HepG2 (cell line): Measurements from ENCODE around the gene RNF125. TPM values are rescaled to one million over a fixed set of nuclear protein-coding genes. Genes with fewer than 3 reads are reported as not detected.
A peak's percentile ranks its signal among the peaks of the same experiment; 100 is the strongest.

Experiments
- ATAC-seq: fragments of 200-7000 bp; cut with Tn5 transposase; 3 replicates; pipeline ENCODE4 v1.9.1; 2020; ENCODE audit warnings: mild to moderate bottlenecking, moderate library complexity
- BruUV-seq: library from RNA; stranded (reverse); fragments of 400-500 nt; replicated peaks from 2 replicates; lab custom pipeline; 2021; lab: Mats Ljungman, UMichigan
- CTCF ChIA-PET: fragments of 300-600 bp; formaldehyde crosslinking; extraction: SDS; loops from one replicate; lab custom pipeline; 2021; ENCODE audit warnings: low total read pairs, inconsistent platforms, low intra/inter-chr PET ratio; lab: Yijun Ruan, JAX
- POLR2A ChIA-PET: fragments of 350-600 bp; sonication (Branson Sonifier 250); formaldehyde crosslinking; loops from one replicate; lab custom pipeline; 2020; ENCODE audit warnings: antibody characterized with exemption, inconsistent platforms; lab: Yijun Ruan, JAX
- DNase-seq: peaks from one replicate; pipeline ENCODE4 v3.0.0-alpha.2; 2015; ENCODE audit warnings: low spot score
- FAIRE-seq: peaks from 3 replicates; lab custom pipeline; 2011; peaks lifted over from hg19 to GRCh38; lab: Jason Lieb, UNC
- H2AFZ ChIP-seq: one replicate; pipeline ENCODE4 v1.6.1; 2011; ENCODE audit warnings: low read length, inconsistent platforms
- H3K27ac ChIP-seq: fragments of 300-600 bp; 3 replicates; pipeline ENCODE4 v1.8.0; 2011; ENCODE audit warnings: mixed run types, mild to moderate bottlenecking, mixed read lengths, low read length, inconsistent platforms; ENCODE audit not compliant: insufficient read depth; ENCODE audit errors: extremely low read length
- H3K27me3 ChIP-seq, 2 experiments: fragments of 200-600 bp in 1 of 2; 2 replicates in 1 of 2; 3 replicates in 1 of 2; pipeline versions ENCODE4 v1.6.0 to v1.8.0; 2011; ENCODE audit warnings: low read length in 2 of 2, mild to moderate bottlenecking in 2 of 2, moderate library complexity in 2 of 2, inconsistent platforms in 1 of 2; ENCODE audit not compliant: insufficient read depth in 2 of 2, control insufficient read depth in 1 of 2
- H3K36me3 ChIP-seq, 2 experiments: fragments of 200-600 bp in 1 of 2; replicated peaks in 1 of 2; 2 replicates in 1 of 2; 3 replicates in 1 of 2; pipeline versions ENCODE4 v1.5.1 to v1.8.0; 2011; ENCODE audit warnings: low read length in 2 of 2, inconsistent platforms in 1 of 2; ENCODE audit not compliant: insufficient read depth in 2 of 2, control insufficient read depth in 1 of 2
- H3K4me1 ChIP-seq: 2 replicates; pipeline ENCODE4 v1.5.1; 2012; ENCODE audit warnings: low read length, inconsistent platforms; ENCODE audit not compliant: insufficient read depth
- H3K4me2 ChIP-seq: 2 replicates; pipeline ENCODE4 v1.6.0; 2011; ENCODE audit warnings: low read depth, low read length, inconsistent platforms
- H3K4me3 ChIP-seq, 3 experiments: fragments of 200-600 bp in 1 of 3; sonication (generic), shearing (Covaris generic) in 1 of 3; replicated peaks in 1 of 3; 2 replicates each; pipeline ENCODE4 v1.5.1; 2011 to 2016; ENCODE audit warnings: low read length in 3 of 3, inconsistent platforms in 2 of 3, low read depth in 2 of 3, mild to moderate bottlenecking in 2 of 3, control low read depth in 1 of 3, mixed read lengths in 1 of 3; ENCODE audit not compliant: insufficient read depth in 1 of 3
- H3K79me2 ChIP-seq: one replicate; pipeline ENCODE4 v1.6.1; 2011; ENCODE audit warnings: low read length, inconsistent platforms; ENCODE audit not compliant: insufficient read depth
- H3K9ac ChIP-seq: 2 replicates; pipeline ENCODE4 v1.6.0; 2011; ENCODE audit warnings: mild to moderate bottlenecking, low read depth, low read length, inconsistent platforms; ENCODE audit not compliant: insufficient read depth
- H3K9me3 ChIP-seq: 2 replicates; pipeline ENCODE4 v1.5.1; 2012; ENCODE audit warnings: mild to moderate bottlenecking, low read length
- H4K20me1 ChIP-seq: 2 replicates; pipeline ENCODE4 v1.6.0; 2011; ENCODE audit warnings: inconsistent platforms, mild to moderate bottlenecking, low read length, moderate library complexity; ENCODE audit not compliant: insufficient read depth
- ATM ChIP-seq: fragments of 450-650 bp; IDR thresholded peaks from 2 replicates; pipeline ENCODE4 v1.7.1; 2017; ENCODE audit warnings: mild to moderate bottlenecking, borderline replicate concordance
- GZF1 ChIP-seq: sonication (generic); formaldehyde crosslinking; IDR thresholded peaks from 2 replicates; pipeline ENCODE4 v1.5.1; 2020; ENCODE audit warnings: mild to moderate bottlenecking, missing genetic modification reagents
- HCFC1 ChIP-seq: fragments of 150-350 bp; IDR thresholded peaks from 2 replicates; pipeline ENCODE4 v1.6.1; 2014; ENCODE audit warnings: low read depth, low read length
- HNF4A ChIP-seq: sonication (generic); formaldehyde crosslinking; IDR thresholded peaks from 2 replicates; pipeline ENCODE4 v1.4.0; 2020; ENCODE audit warnings: missing genetic modification reagents
- HNF4G ChIP-seq, 2 experiments: sonication (generic) in 1 of 2; formaldehyde crosslinking in 1 of 2; IDR thresholded peaks; 2 replicates each; pipeline versions ENCODE4 v1.4.0 to v1.6.1; 2011 to 2020; ENCODE audit warnings: borderline replicate concordance in 2 of 2, low read depth in 2 of 2, mild to moderate bottlenecking in 2 of 2, low read length in 1 of 2, missing genetic modification reagents in 1 of 2, moderate library complexity in 1 of 2
- KMT2A ChIP-seq: sonication (generic); formaldehyde crosslinking; IDR thresholded peaks from 2 replicates; pipeline ENCODE4 v1.4.0; 2020; ENCODE audit warnings: missing genetic modification reagents
- MIER2 ChIP-seq: IDR thresholded peaks from 2 replicates; pipeline ENCODE4 v1.6.1; 2016; ENCODE audit warnings: missing biosample characterization, missing genetic modification reagents
- PAWR ChIP-seq: sonication (generic); formaldehyde crosslinking; IDR thresholded peaks from 2 replicates; pipeline ENCODE4 v1.4.0; 2020; ENCODE audit warnings: missing genetic modification reagents, mild to moderate bottlenecking, borderline replicate concordance
- PHF5A ChIP-seq: IDR thresholded peaks from one replicate; pipeline ENCODE4 v1.6.1; 2018; ENCODE audit warnings: low read depth, missing genetic modification reagents; ENCODE audit not compliant: unreplicated experiment
- RFX3 ChIP-seq: IDR thresholded peaks from 2 replicates; pipeline ENCODE4 v1.6.1; 2016; ENCODE audit warnings: missing biosample characterization, missing genetic modification reagents
- SAFB2 ChIP-seq: sonication (generic); formaldehyde crosslinking; IDR thresholded peaks from 2 replicates; pipeline ENCODE4 v1.5.1; 2020; ENCODE audit warnings: missing genetic modification reagents, low read depth, mild to moderate bottlenecking, borderline replicate concordance
- TBX3 ChIP-seq: fragments of 450-650 bp; IDR thresholded peaks from 2 replicates; pipeline ENCODE4 v1.6.1; 2017; ENCODE audit warnings: antibody characterized with exemption, mild to moderate bottlenecking, inconsistent platforms, borderline replicate concordance
- ZNF12 ChIP-seq: sonication (generic); formaldehyde crosslinking; IDR thresholded peaks from 2 replicates; pipeline ENCODE4 v1.5.0; 2020; ENCODE audit warnings: missing genetic modification reagents
- ZNF124 ChIP-seq: sonication (generic); formaldehyde crosslinking; IDR thresholded peaks from 2 replicates; pipeline ENCODE4 v1.4.0; 2020; ENCODE audit warnings: missing genetic modification reagents
- WGBS: methylation state at CpG from one replicate; pipeline ENCODE4 v1.1.6; 2017; ENCODE audit warnings: low lambda C conversion rate; 5-methylcytosine and 5-hydroxymethylcytosine counted together
- in situ Hi-C: cut with HindIII; loops from 2 replicates; pipeline ENCODE4 v1.10.0; 2017; ENCODE audit warnings: low pct_unique_long_range_greater_than_20kb; ENCODE audit not compliant: extremely low pct_ligation_motif_present
- intact Hi-C: fragments of 100-400 bp; cut with micrococcal nuclease; formaldehyde crosslinking; loops from one replicate; pipeline ENCODE4 v1.10.0; 2022; ENCODE audit not compliant: unreplicated experiment
- polyA plus RNA-seq, 8 experiments: library from polyadenylated mRNA; depleted of rRNA in 3 of 8; stranded (reverse) in 7 of 8; unstranded in 1 of 8; fragments of >200 nt; fragmentation: Illumina TruSeq in 4 of 8; extraction: Trizol in 4 of 8; gene quantifications; 2 replicates each; pipeline versions ENCODE4 v1.2.1 to v1.2.3, GENCODE V29; 2011 to 2016; ENCODE audit warnings: low read depth in 4 of 8, missing spikeins in 1 of 8, mixed read lengths in 1 of 8; ENCODE audit not compliant: insufficient read depth in 1 of 8
- total RNA-seq, 5 experiments: library from RNA; depleted of rRNA; stranded (reverse); fragments of >200 nt; fragmentation: Illumina TruSeq; extraction: Trizol; gene quantifications; 2 replicates each; pipeline ENCODE4 v1.2.3, GENCODE V29; 2016; ENCODE audit warnings: low read depth in 1 of 5
- TF ChIP-seq, protein P1 (sequence below): sonication (generic); formaldehyde crosslinking; IDR thresholded peaks from 2 replicates; pipeline ENCODE4 v1.4.0; 2020; ENCODE audit warnings: mild to moderate bottlenecking, missing genetic modification reagents
- TF ChIP-seq, protein P2 (sequence below): sonication (generic); formaldehyde crosslinking; IDR thresholded peaks from 2 replicates; pipeline ENCODE4 v1.4.0; 2020; ENCODE audit warnings: missing genetic modification reagents
- TF ChIP-seq, protein P3 (sequence below): IDR thresholded peaks from 2 replicates; pipeline ENCODE4 v1.6.1; 2016; ENCODE audit warnings: low read depth, control low read depth

The RNF125 gene
- total and polyA plus RNA-seq, 2 of the 13 experiments (the other 11 are each of a cell fraction or from before 2014, with no cell fraction given), result 0.58 to 1.8 TPM

DNA sequence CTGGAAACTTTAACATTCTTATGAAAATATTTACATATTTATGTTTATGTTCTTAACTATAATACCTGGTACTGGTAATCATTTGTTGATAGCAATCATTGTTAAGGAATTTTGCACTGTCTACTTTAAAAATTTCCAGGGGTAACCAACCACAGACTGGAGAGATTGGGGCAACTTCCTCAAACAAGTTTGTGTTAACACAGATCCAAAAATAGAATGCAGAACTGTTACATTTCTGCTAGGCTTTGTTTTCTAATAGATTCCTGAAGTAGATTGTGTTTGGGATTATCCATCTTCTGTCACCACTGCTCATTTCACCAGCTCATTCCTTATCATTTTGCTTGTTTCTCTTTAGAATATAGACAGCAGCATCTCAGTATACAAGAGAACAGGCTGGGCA lies 23.7 kb downstream of the RNF125 start:
- H3K27ac ChIP-seq, result no peak overlapping the region
- BruUV-seq, result no TSS peak
- in situ Hi-C loops (no loop called here), intact Hi-C loops (no loop called here)
- TF ChIP-seq ZNF124 (no peak), ZNF12 (CRISPR knock-in tag) (no peak), KMT2A (no peak), GZF1 (CRISPR knock-in tag) (no peak), ATM (no peak), HCFC1 (no peak)
- TF ChIP-seq, protein P1, sequence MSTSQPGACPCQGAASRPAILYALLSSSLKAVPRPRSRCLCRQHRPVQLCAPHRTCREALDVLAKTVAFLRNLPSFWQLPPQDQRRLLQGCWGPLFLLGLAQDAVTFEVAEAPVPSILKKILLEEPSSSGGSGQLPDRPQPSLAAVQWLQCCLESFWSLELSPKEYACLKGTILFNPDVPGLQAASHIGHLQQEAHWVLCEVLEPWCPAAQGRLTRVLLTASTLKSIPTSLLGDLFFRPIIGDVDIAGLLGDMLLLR (CRISPR knock-in tag), result no peak
- FAIRE-seq (no peak), DNase-seq (no peak), ATAC-seq (no peak)
- H3K36me3 ChIP-seq, result no peaks in the 10 kb centered on the region
- no peak overlapping the region for H3K9ac ChIP-seq
- no peak overlapping the region for H3K4me2 ChIP-seq
- POLR2A ChIA-PET, result no interaction called here
- H3K27me3 ChIP-seq, result no peaks in the 10 kb centered on the region
- no peaks in the 10 kb centered on the region for H3K4me1 ChIP-seq
- H4K20me1 ChIP-seq, result no peaks in the 10 kb centered on the region
- CTCF ChIA-PET, result no interaction called here
- H2AFZ ChIP-seq, result no peak overlapping the region
- H3K9me3 ChIP-seq, result no peaks in the 10 kb centered on the region
- H3K4me3 ChIP-seq, result no peak overlapping the region
- H3K79me2 ChIP-seq, result no peaks in the 10 kb centered on the region

DNA sequence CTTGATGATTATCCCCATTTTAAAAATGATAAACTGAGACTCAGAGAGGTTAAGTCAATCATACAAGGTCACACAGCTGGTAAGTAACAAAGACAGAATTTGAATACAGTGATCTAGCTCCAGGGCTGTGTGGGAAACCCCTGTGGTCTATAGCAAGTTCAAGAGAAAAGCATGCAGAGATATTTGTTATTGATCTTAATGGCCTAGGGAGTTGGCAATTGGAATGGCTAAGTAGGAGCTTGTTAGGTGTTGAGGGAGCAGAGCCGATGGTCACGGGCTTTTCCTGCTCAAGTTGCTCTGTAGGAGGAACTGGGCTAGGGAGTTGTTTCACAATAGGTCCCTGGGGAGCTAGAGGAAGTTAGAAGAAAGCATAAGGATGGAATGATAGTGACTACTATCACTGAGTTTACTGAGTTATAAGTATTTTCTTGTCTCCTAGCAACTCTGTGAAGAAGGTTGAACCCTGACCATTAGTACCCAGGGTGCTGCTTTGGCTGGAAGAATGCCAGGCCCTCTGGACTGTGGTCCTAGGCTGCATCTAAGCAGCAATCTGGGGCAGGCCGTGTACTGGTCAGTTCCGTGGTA lies 30.0 kb downstream of the RNF125 start:
- peak overlapping the region; percentile 30 for H3K27ac ChIP-seq
- peaks cover 20% of the 10 kb centered on the region for H3K4me1 ChIP-seq
- FAIRE-seq, result peak; percentile 51
- CTCF ChIA-PET, result no interaction called here
- intact Hi-C loops, result no loop called here
- POLR2A ChIA-PET, result interaction anchor here (0.6 kb wide), 1 partner anchor 333 kb away, joined by 4 read pairs; no protein-coding TSS in a partner anchor
- no peaks in the 10 kb centered on the region for H4K20me1 ChIP-seq
- 0 out of 6 replicates have a peak overlapping the region, but pooled peaks of 1 of the 3 experiments have one; percentile 2 for H3K4me3 ChIP-seq
- no TSS peak for BruUV-seq
- H3K27me3 ChIP-seq, result no peaks in the 10 kb centered on the region
- no peaks in the 10 kb centered on the region for H3K36me3 ChIP-seq
- DNase-seq, result peak; percentile 39
- no peaks in the 10 kb centered on the region for H3K9me3 ChIP-seq
- no peak overlapping the region for H2AFZ ChIP-seq
- H3K4me2 ChIP-seq, result peak overlapping the region; percentile 49
- H3K79me2 ChIP-seq, result no peaks in the 10 kb centered on the region
- in situ Hi-C loops, result no loop called here
- 0 out of 2 replicates have a peak overlapping the region, but pooled peaks have one; percentile 13 for H3K9ac ChIP-seq
- 25% methylated on average over 2 of the region's 4 CpGs for whole genome bisulfite sequencing
- ATAC-seq, result peak; percentile 99
- TF ChIP-seq TBX3 (no peak), HNF4G (IDR thresholded peaks at IDR 0.05; ENCODE audit: borderline replicate concordance, low read depth, low read length) (peak; percentile 37; the same call in 1 of the 2 replicates), HNF4G (CRISPR knock-in tag; IDR thresholded peaks at IDR 0.05; ENCODE audit: borderline replicate concordance, low read depth) (no peak), PAWR (CRISPR knock-in tag) (no peak), RFX3 (CRISPR knock-in tag) (peak; percentile 69), MIER2 (CRISPR knock-in tag) (no peak), HNF4A (peak; percentile 74), SAFB2 (CRISPR knock-in tag) (no peak), PHF5A (CRISPR knock-in tag) (no peak)
- TF ChIP-seq, protein P2, sequence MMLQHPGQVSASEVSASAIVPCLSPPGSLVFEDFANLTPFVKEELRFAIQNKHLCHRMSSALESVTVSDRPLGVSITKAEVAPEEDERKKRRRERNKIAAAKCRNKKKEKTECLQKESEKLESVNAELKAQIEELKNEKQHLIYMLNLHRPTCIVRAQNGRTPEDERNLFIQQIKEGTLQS (CRISPR knock-in tag), result no peak
- TF ChIP-seq, protein P3, sequence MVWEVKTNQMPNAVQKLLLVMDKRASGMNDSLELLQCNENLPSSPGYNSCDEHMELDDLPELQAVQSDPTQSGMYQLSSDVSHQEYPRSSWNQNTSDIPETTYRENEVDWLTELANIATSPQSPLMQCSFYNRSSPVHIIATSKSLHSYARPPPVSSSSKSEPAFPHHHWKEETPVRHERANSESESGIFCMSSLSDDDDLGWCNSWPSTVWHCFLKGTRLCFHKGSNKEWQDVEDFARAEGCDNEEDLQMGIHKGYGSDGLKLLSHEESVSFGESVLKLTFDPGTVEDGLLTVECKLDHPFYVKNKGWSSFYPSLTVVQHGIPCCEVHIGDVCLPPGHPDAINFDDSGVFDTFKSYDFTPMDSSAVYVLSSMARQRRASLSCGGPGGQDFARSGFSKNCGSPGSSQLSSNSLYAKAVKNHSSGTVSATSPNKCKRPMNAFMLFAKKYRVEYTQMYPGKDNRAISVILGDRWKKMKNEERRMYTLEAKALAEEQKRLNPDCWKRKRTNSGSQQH (CRISPR knock-in tag), result no peak
